PC-9 (cell line): ENCODE measurements around the gene MAVS. TPM values are rescaled to one million over a fixed set of nuclear protein-coding genes. Genes with fewer than 3 reads are reported as not detected.

Experiments used
- BruUV-seq: library from RNA; stranded (reverse); fragments of 400-500 nt; replicated peaks from 2 replicates; lab custom pipeline; 2021; lab: Mats Ljungman, UMichigan
- CTCF ChIA-PET: fragments of 300-600 bp; sonication (Branson Sonifier 250); formaldehyde crosslinking; loops from one replicate; lab custom pipeline; 2022; ENCODE audit warnings: antibody characterized with exemption; lab: Charles Lee
- POLR2A ChIA-PET: fragments of 300-600 bp; sonication (Branson Sonifier 250); formaldehyde crosslinking; loops from one replicate; lab custom pipeline; 2022; ENCODE audit warnings: antibody characterized with exemption; ENCODE audit not compliant: unreplicated experiment; lab: Charles Lee
- DNase-seq, 2 experiments: peaks; one replicate each; pipeline versions ENCODE4 v3.0.0 to v3.0.0-alpha.2; 2015 to 2022; ENCODE audit warnings: mixed read lengths in 1 of 2
- H2AFZ ChIP-seq: fragments of 200-600 bp; sonication (generic); 2 replicates; pipeline ENCODE4 v1.8.1; 2017; ENCODE audit warnings: antibody characterized with exemption
- H3F3A ChIP-seq: fragments of 200-600 bp; sonication (generic); 2 replicates; pipeline ENCODE4 v1.8.1; 2017; ENCODE audit warnings: antibody characterized with exemption, mild to moderate bottlenecking, low read depth; ENCODE audit not compliant: insufficient read depth
- H3K27ac ChIP-seq: fragments of 200-600 bp; sonication (generic); 2 replicates; pipeline ENCODE4 v1.6.1; 2016; ENCODE audit warnings: mixed run types
- H3K27me3 ChIP-seq: fragments of 200-600 bp; sonication (generic); 2 replicates; pipeline ENCODE4 v1.6.1; 2016; ENCODE audit warnings: low read depth, mixed run types; ENCODE audit not compliant: insufficient read depth
- H3K36me3 ChIP-seq: fragments of 200-600 bp; sonication (generic); 2 replicates; pipeline ENCODE4 v1.6.1; 2016; ENCODE audit warnings: low read depth, mixed run types
- H3K4me1 ChIP-seq: fragments of 200-600 bp; sonication (generic); replicated peaks from 2 replicates; pipeline ENCODE4 v1.6.1; 2016; ENCODE audit warnings: mixed run types; ENCODE audit not compliant: insufficient read depth
- H3K4me2 ChIP-seq: fragments of 200-600 bp; sonication (generic); 2 replicates; pipeline ENCODE4 v1.6.1; 2017; ENCODE audit warnings: mixed run types
- H3K4me3 ChIP-seq: fragments of 200-600 bp; sonication (generic); 2 replicates; pipeline ENCODE4 v1.6.1; 2016; ENCODE audit warnings: mixed run types
- H3K79me2 ChIP-seq: fragments of 200-600 bp; sonication (generic); 2 replicates; pipeline ENCODE4 v1.6.1; 2017; ENCODE audit warnings: low read depth, mixed run types
- H3K9me2 ChIP-seq: fragments of 200-600 bp; sonication (generic); 2 replicates; pipeline ENCODE4 v1.8.1; 2017; ENCODE audit warnings: mild to moderate bottlenecking; ENCODE audit not compliant: insufficient read depth
- H3K9me3 ChIP-seq: fragments of 200-600 bp; sonication (generic); 2 replicates; pipeline ENCODE4 v1.8.1; 2016; ENCODE audit warnings: low read depth; ENCODE audit not compliant: insufficient read depth
- H4K20me1 ChIP-seq: fragments of 200-600 bp; sonication (generic); 2 replicates; pipeline ENCODE4 v1.8.1; 2017; ENCODE audit not compliant: insufficient read depth
- CTCF ChIP-seq: fragments of 200-600 bp; sonication (generic); conservative IDR thresholded peaks from 2 replicates; pipeline ENCODE4 v1.6.1; 2017; ENCODE audit warnings: mixed run types, antibody characterized with exemption, mild to moderate bottlenecking, moderate library complexity
- EZH2 ChIP-seq: fragments of 200-600 bp; sonication (generic); IDR thresholded peaks from 2 replicates; pipeline ENCODE4 v1.8.0; 2017; ENCODE audit warnings: antibody characterized with exemption, low read depth
- intact Hi-C: fragments of 100-400 bp; cut with micrococcal nuclease; formaldehyde crosslinking; loops from one replicate; pipeline ENCODE4 v1.10.0; 2022; ENCODE audit not compliant: unreplicated experiment
- total RNA-seq: library from RNA; stranded (reverse); gene quantifications from 2 replicates; pipeline ENCODE4 v1.2.3, GENCODE V29; 2021

Gene MAVS
- total RNA-seq, 1 experiment from 2014 or later = 61.3 TPM

GRCh38 chr20:3909952-3910366 is 63.3 kb downstream of the MAVS start:
- Histone ChIP-seq H3F3A (peaks cover 34% of the 10 kb centered on the region; the same call in 1 of the 2 replicates), H3K4me1 (no peaks in the 10 kb centered on the region), H3K9me3 (no peaks in the 10 kb centered on the region), H3K27me3 (no peaks in the 10 kb centered on the region), H3K79me2 (peaks cover 86% of the 10 kb centered on the region), H3K36me3 (peaks cover 33% of the 10 kb centered on the region), H3K27ac (0 out of 2 replicates have a peak overlapping the region, but pooled peaks have one; percentile 9), H2AFZ (no peak overlapping the region), H4K20me1 (peaks cover 60% of the 10 kb centered on the region), H3K9me2 (no peaks in the 10 kb centered on the region), H3K4me2 (no peak overlapping the region), H3K4me3 (no peak overlapping the region)
- ChIA-PET POLR2A (interaction anchor here (0.7 kb wide), 1 partner anchor 164 kb away, joined by 4 read pairs; no protein-coding TSS in a partner anchor), CTCF (interaction anchor here (0.6 to 0.7 kb wide), 2 partner anchors 52 to 162 kb away, joined by 3 to 4 read pairs; no protein-coding TSS in a partner anchor)
- TF ChIP-seq CTCF (no peak), EZH2 (no peak)
- BruUV-seq = no TSS peak
- intact Hi-C loops = no loop called here
- DNase-seq = no peak

GRCh38 chr20:3910853-3911252 is 64.2 kb downstream of the MAVS start:
- TF ChIP-seq EZH2 = no peak
- TF ChIP-seq CTCF = no peak
- no peak for DNase-seq
- Histone ChIP-seq H3K79me2 (peaks cover 86% of the 10 kb centered on the region), H3K36me3 (peaks cover 42% of the 10 kb centered on the region), H3K4me1 (no peaks in the 10 kb centered on the region), H3F3A (peaks cover 40% of the 10 kb centered on the region; the same call in 1 of the 2 replicates), H3K9me2 (no peaks in the 10 kb centered on the region), H2AFZ (no peak overlapping the region), H3K4me2 (no peak overlapping the region), H4K20me1 (peaks cover 60% of the 10 kb centered on the region), H3K9me3 (no peaks in the 10 kb centered on the region), H3K4me3 (no peak overlapping the region), H3K27me3 (no peaks in the 10 kb centered on the region), H3K27ac (no peak overlapping the region)
- no TSS peak for BruUV-seq
- ChIA-PET CTCF (no interaction called here), POLR2A (no interaction called here)
- intact Hi-C loops = no loop called here

- intact Hi-C loops = no loop called here
- no peaks in the 10 kb centered on the region for H3K9me2 ChIP-seq
- H3K9me3 ChIP-seq = no peaks in the 10 kb centered on the region
- H4K20me1 ChIP-seq = peaks cover 57% of the 10 kb centered on the region
- H3K4me3 ChIP-seq = no peak overlapping the region
- H3K4me1 ChIP-seq = no peaks in the 10 kb centered on the region
- DNase-seq = no peak
- 0 out of 2 replicates have a peak overlapping the region, but pooled peaks have one; percentile 9 for H3K27ac ChIP-seq
- peaks cover 87% of the 10 kb centered on the region for H3K79me2 ChIP-seq
- BruUV-seq = no TSS peak
- peaks cover 44% of the 10 kb centered on the region for H3K36me3 ChIP-seq
- no peak for TF ChIP-seq CTCF
- TF ChIP-seq EZH2 = no peak
- peaks cover 41% of the 10 kb centered on the region; the same call in 1 of the 2 replicates for H3F3A ChIP-seq
- POLR2A ChIA-PET = interaction anchor here (0.7 kb wide), 1 partner anchor 27 kb away, joined by 3 read pairs; no protein-coding TSS in a partner anchor
- H2AFZ ChIP-seq = no peak overlapping the region
- no peaks in the 10 kb centered on the region for H3K27me3 ChIP-seq
- no peak overlapping the region for H3K4me2 ChIP-seq
- CTCF ChIA-PET = no interaction called here
Measured at GRCh38 chr20:3911956-3912355, 65.3 kb downstream of the MAVS start.
